RWPE2 (cell line): ENCODE results near the gene FNDC10.

ENCODE experiments used
- ATAC-seq: fragments of 200-7000 bp; cut with Tn5 transposase; 3 replicates; pipeline ENCODE4 v1.9.1; 2021; ENCODE audit warnings: low read depth
- DNase-seq: peaks from one replicate; pipeline ENCODE4 v3.0.0-alpha.2; 2020; ENCODE audit warnings: low spot score
- H3K27ac ChIP-seq: fragments of 450-650 bp; 2 replicates; pipeline ENCODE4 v1.5.1; 2017; ENCODE audit warnings: mild to moderate bottlenecking; ENCODE audit not compliant: poor library complexity, severe bottlenecking
- H3K27me3 ChIP-seq: fragments of 250-450 bp; sonication (Bioruptor Pico); 2 replicates; pipeline ENCODE4 v1.5.1; 2021; ENCODE audit warnings: mild to moderate bottlenecking, moderate library complexity; ENCODE audit not compliant: insufficient read depth, poor library complexity, severe bottlenecking
- H3K36me3 ChIP-seq: fragments of 250-450 bp; sonication (Bioruptor Pico); 2 replicates; pipeline ENCODE4 v1.5.1; 2020; ENCODE audit warnings: low read depth, mild to moderate bottlenecking, moderate library complexity
- H3K4me1 ChIP-seq: fragments of 250-450 bp; sonication (Bioruptor Pico); 2 replicates; pipeline ENCODE4 v1.5.1; 2021; ENCODE audit warnings: mild to moderate bottlenecking, moderate library complexity; ENCODE audit not compliant: insufficient read depth, poor library complexity, severe bottlenecking
- H3K4me3 ChIP-seq: fragments of 250-450 bp; sonication (Bioruptor Pico); 2 replicates; pipeline ENCODE4 v1.5.1; 2021; ENCODE audit warnings: mild to moderate bottlenecking, moderate library complexity; ENCODE audit not compliant: severe bottlenecking
- H3K9me3 ChIP-seq: fragments of 250-450 bp; sonication (Bioruptor Pico); 2 replicates; pipeline ENCODE4 v1.5.1; 2021; ENCODE audit warnings: mild to moderate bottlenecking, moderate library complexity; ENCODE audit not compliant: severe bottlenecking
- TF ChIP-seq, protein P1 (sequence below): fragments of 450-650 bp; IDR thresholded peaks from one replicate; pipeline ENCODE4 v1.5.1; 2017; ENCODE audit warnings: mild to moderate bottlenecking, moderate library complexity; ENCODE audit not compliant: poor library complexity, severe bottlenecking

Gene FNDC10

DNA sequence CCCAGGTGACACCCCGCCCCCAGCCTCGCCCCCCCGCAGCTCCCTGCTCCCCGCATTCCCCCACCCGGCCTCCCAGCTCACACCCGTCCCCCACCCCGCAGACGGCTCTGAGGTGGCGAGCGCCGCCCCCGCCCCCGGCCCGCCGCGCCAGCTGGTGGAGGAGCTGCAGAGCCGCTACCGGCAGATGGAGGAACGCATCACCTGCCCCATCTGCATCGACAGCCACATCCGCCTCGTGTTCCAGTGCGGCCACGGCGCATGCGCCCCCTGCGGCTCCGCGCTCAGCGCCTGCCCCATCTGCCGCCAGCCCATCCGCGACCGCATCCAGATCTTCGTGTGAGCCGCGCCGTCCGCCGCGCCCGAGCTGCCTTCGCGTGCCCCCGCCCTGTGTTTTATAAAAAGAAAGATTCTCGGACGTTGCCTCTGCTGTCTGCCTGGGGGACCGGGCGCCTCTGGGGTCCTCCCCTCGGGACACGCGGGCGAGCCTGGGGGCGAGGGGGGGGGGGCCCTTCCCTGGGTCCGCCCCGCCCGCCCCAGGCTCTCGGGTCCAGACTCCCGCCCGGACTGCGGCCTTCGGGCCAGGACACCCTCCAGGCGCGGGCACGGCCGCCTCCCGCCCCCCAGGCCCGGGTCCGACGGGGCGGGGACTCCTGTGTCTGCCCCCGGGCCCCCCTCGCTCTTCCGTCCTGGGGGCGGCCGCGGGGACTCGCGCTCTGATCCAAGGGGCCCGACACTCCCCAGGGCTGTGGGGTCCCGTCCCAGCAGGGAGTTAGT, 30.4 kb upstream of the FNDC10 start:
- no peaks in the 10 kb centered on the region for H3K9me3 ChIP-seq
- H3K36me3 ChIP-seq: no peaks in the 10 kb centered on the region
- H3K4me1 ChIP-seq: no peaks in the 10 kb centered on the region
- TF ChIP-seq, protein P1, sequence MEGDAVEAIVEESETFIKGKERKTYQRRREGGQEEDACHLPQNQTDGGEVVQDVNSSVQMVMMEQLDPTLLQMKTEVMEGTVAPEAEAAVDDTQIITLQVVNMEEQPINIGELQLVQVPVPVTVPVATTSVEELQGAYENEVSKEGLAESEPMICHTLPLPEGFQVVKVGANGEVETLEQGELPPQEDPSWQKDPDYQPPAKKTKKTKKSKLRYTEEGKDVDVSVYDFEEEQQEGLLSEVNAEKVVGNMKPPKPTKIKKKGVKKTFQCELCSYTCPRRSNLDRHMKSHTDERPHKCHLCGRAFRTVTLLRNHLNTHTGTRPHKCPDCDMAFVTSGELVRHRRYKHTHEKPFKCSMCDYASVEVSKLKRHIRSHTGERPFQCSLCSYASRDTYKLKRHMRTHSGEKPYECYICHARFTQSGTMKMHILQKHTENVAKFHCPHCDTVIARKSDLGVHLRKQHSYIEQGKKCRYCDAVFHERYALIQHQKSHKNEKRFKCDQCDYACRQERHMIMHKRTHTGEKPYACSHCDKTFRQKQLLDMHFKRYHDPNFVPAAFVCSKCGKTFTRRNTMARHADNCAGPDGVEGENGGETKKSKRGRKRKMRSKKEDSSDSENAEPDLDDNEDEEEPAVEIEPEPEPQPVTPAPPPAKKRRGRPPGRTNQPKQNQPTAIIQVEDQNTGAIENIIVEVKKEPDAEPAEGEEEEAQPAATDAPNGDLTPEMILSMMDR: no peak
- DNase-seq (peak; percentile 66), ATAC-seq (no peak; the same call in 2 of the 3 replicates)
- peaks cover 18% of the 10 kb centered on the region for H3K27me3 ChIP-seq
- no peak overlapping the region for H3K27ac ChIP-seq
- H3K4me3 ChIP-seq: no peak overlapping the region

GRCh38 chr1:1629430-1630190, 29.7 kb upstream of the FNDC10 start:
- no peaks in the 10 kb centered on the region for H3K9me3 ChIP-seq
- TF ChIP-seq, protein P1: no peak
- no peak overlapping the region for H3K4me3 ChIP-seq
- no peaks in the 10 kb centered on the region for H3K36me3 ChIP-seq
- peaks cover 18% of the 10 kb centered on the region for H3K27me3 ChIP-seq
- H3K27ac ChIP-seq: no peak overlapping the region
- H3K4me1 ChIP-seq: no peaks in the 10 kb centered on the region
- peak; percentile 50 for DNase-seq
- ATAC-seq: no peak

GRCh38 chr1:1628754-1629429, 29.0 kb upstream of the FNDC10 start:
- Histone ChIP-seq H3K27ac (no peak overlapping the region), H3K4me3 (no peak overlapping the region), H3K9me3 (no peaks in the 10 kb centered on the region), H3K36me3 (no peaks in the 10 kb centered on the region), H3K4me1 (no peaks in the 10 kb centered on the region), H3K27me3 (peaks cover 18% of the 10 kb centered on the region)
- TF ChIP-seq, protein P1: no peak
- DNase-seq (peak; percentile 61), ATAC-seq (peak; percentile 26; the same call in 2 of the 3 replicates)

DNA sequence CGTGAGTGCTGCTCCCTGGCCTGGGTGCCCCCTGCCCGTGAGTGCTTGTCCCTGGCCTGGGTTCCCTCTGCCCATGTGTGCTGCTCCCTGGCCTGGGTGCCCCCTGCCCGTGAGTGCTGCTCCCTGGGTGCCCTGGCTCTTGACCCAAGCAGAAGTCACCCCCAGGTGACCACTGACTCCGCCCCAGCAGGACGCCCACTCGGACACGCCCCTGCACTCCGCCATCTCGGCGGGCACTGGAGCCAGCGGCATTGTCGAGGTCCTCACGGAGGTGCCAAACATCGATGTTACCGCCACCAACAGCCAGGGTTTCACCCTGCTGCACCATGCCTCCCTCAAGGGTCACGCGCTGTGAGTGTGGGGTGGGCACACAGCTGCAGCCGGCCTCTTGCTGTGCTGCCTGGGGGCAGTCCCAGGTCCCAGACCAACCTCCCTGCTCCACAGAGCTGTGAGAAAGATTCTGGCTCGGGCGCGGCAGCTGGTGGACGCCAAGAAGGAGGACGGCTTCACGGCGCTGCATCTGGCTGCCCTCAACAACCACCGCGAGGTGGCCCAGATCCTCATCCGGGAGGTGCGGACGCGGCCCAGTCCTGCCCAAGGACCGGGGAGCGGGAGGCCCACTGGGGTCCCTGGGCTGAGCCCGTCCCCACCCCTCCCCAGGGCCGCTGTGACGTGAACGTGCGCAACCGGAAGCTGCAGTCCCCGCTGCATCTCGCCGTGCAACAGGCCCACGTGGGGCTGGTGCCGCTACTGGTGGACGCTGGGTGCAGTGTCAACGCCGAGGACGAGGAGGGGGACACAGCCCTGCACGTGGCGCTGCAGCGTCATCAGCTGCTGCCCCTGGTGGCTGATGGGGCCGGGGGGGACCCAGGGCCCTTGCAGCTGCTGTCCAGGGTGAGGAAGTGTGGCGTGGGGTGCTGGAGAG, 28.2 kb upstream of the FNDC10 start:
- no peaks in the 10 kb centered on the region for H3K36me3 ChIP-seq
- DNase-seq (peak; percentile 66), ATAC-seq (no peak)
- H3K9me3 ChIP-seq: no peaks in the 10 kb centered on the region
- peaks cover 18% of the 10 kb centered on the region for H3K27me3 ChIP-seq
- TF ChIP-seq, protein P1: no peak
- H3K4me3 ChIP-seq: no peak overlapping the region
- no peaks in the 10 kb centered on the region for H3K4me1 ChIP-seq
- peak overlapping the region; percentile 28 for H3K27ac ChIP-seq
